Measurements from ENCODE around the gene GRK3.
"Not testable (repeated sequence)": the region's sequence is repeated elsewhere in the genome, so short reads cannot be mapped to it uniquely, and the experiment has no call there.

Gene GRK3

GRCh38 chr22:25566186-25566897 lies 1.9 kb downstream of the GRK3 start:
- peaks cover 14% of the 10 kb centered on the region for H3K27me3 ChIP-seq (ENCODE audit: control insufficient read depth, insufficient read depth, low read length)
- H3K4me3 ChIP-seq (ENCODE audit: low read depth, low read length): peak overlapping the region; percentile 86
- H3K9ac ChIP-seq (ENCODE audit: low read depth, low read length): no peak overlapping the region
- peaks cover 28% of the 10 kb centered on the region for H3K4me1 ChIP-seq (ENCODE audit: control insufficient read depth, insufficient read depth, low read length)
- no peaks in the 10 kb centered on the region for H3K9me3 ChIP-seq (ENCODE audit: control insufficient read depth, insufficient read depth, low read length)
- no peaks in the 10 kb centered on the region for H3K36me3 ChIP-seq (ENCODE audit: control insufficient read depth, insufficient read depth, low read length)

- Histone ChIP-seq H3K4me3 (ENCODE audit: low read depth, low read length) (no peak overlapping the region), H3K4me1 (ENCODE audit: control insufficient read depth, insufficient read depth, low read length) (peaks cover 28% of the 10 kb centered on the region), H3K9me3 (ENCODE audit: control insufficient read depth, insufficient read depth, low read length) (no peaks in the 10 kb centered on the region), H3K36me3 (ENCODE audit: control insufficient read depth, insufficient read depth, low read length) (no peaks in the 10 kb centered on the region), H3K9ac (ENCODE audit: low read depth, low read length) (no peak overlapping the region), H3K27me3 (ENCODE audit: control insufficient read depth, insufficient read depth, low read length) (peaks cover 14% of the 10 kb centered on the region)
Measured at GRCh38 chr22:25566898-25567235, 2.4 kb downstream of the GRK3 start.

DNA sequence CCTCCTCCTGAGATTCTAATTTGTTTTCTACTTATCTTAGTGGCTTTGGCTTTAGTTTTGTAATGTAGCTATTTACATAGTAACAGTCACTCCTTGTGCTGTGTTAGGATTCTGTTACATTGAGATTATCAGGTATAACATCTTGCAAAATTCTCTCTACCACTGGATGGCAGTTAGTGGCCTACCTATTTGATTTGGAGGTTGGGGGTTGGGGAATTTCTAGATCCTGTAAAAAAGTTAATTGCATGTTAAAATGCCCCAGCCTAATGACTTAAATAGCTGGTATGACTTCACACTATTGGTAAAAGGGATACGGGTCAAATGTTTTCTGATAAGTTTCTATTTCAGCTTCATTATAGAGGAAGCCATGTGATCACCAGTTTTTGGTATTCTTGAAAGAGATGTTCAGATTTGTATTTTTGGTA lies 2.8 kb downstream of the GRK3 start:
- H3K36me3 ChIP-seq (ENCODE audit: control insufficient read depth, insufficient read depth, low read length): no peaks in the 10 kb centered on the region
- peaks cover 28% of the 10 kb centered on the region for H3K4me1 ChIP-seq (ENCODE audit: control insufficient read depth, insufficient read depth, low read length)
- no peak overlapping the region for H3K4me3 ChIP-seq (ENCODE audit: low read depth, low read length)
- H3K9me3 ChIP-seq (ENCODE audit: control insufficient read depth, insufficient read depth, low read length): no peaks in the 10 kb centered on the region
- no peak overlapping the region for H3K9ac ChIP-seq (ENCODE audit: low read depth, low read length)
- peaks cover 14% of the 10 kb centered on the region for H3K27me3 ChIP-seq (ENCODE audit: control insufficient read depth, insufficient read depth, low read length)

DNA sequence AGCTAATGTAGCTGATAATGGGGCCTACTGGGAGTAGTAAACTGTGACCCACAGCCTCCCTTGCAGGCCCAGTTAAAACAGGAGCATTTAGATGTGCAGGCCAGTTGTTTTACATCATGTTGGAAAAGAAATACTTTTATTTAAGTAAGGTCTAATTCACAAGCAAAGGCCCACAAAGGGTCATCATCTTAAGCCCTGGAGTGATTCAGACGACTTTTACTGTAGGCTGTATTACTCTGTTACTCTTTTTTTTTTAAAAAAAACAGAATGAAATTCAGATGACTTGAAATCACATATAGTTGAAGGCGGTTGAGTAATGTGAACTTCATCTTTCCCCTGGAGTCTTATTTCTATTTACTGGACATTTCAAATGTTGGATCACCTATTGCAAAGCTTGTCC lies 3.6 kb downstream of the GRK3 start:
- not testable (repeated sequence) for H3K9ac ChIP-seq (ENCODE audit: low read depth, low read length); H3K9me3 ChIP-seq (ENCODE audit: control insufficient read depth, insufficient read depth, low read length); H3K4me3 ChIP-seq (ENCODE audit: low read depth, low read length); H3K36me3 ChIP-seq (ENCODE audit: control insufficient read depth, insufficient read depth, low read length); H3K27me3 ChIP-seq (ENCODE audit: control insufficient read depth, insufficient read depth, low read length)
- peaks cover 28% of the 10 kb centered on the region for H3K4me1 ChIP-seq (ENCODE audit: control insufficient read depth, insufficient read depth, low read length)

DNA sequence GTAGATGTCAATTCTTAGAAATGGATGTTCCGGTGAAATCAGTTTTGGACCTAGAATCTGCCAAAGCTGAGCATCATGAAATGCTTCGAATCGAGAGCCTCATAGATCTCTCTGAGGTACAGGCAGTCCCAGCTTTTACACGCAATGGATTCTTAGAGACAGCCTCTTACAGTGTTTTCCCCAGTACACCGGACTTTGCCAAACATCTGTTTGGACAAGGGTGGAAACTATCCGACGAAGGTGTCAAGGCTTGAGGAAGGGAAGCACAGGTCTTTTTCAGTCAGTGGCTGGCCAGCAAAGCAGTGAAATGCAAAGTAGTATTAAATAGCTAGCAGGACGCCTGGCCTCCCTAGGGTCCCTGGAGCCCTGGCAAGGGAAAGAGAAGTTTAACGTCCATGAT lies 4.9 kb downstream of the GRK3 start:
- Histone ChIP-seq H3K36me3 (ENCODE audit: control insufficient read depth, insufficient read depth, low read length) (no peaks in the 10 kb centered on the region), H3K4me3 (ENCODE audit: low read depth, low read length) (no peak overlapping the region), H3K4me1 (ENCODE audit: control insufficient read depth, insufficient read depth, low read length) (peaks cover 22% of the 10 kb centered on the region), H3K9me3 (ENCODE audit: control insufficient read depth, insufficient read depth, low read length) (no peaks in the 10 kb centered on the region), H3K27me3 (ENCODE audit: control insufficient read depth, insufficient read depth, low read length) (no peaks in the 10 kb centered on the region), H3K9ac (ENCODE audit: low read depth, low read length) (no peak overlapping the region)

DNA sequence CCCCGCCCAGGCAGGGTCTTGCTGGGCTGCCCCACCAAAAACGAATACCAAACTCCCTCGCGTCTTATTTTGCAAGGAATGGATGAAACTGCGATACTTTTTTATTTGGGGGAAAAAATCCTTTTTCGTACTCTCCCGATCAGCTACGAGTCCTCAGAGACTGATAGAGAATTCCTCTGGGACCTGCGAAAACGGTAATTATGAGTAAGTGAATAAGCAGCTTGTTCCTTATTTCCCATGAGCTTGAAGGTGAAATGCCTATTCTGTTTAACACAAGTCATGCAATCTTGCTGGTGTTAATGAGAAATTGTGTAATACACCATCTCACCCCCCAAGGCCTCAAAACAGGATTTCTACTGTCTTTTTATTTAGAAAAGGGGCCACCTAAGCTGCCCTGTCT lies 5.5 kb downstream of the GRK3 start:
- Histone ChIP-seq H3K4me3 (ENCODE audit: low read depth, low read length) (no peak overlapping the region), H3K27me3 (ENCODE audit: control insufficient read depth, insufficient read depth, low read length) (no peaks in the 10 kb centered on the region), H3K9ac (ENCODE audit: low read depth, low read length) (no peak overlapping the region), H3K36me3 (ENCODE audit: control insufficient read depth, insufficient read depth, low read length) (no peaks in the 10 kb centered on the region), H3K9me3 (ENCODE audit: control insufficient read depth, insufficient read depth, low read length) (no peaks in the 10 kb centered on the region), H3K4me1 (ENCODE audit: control insufficient read depth, insufficient read depth, low read length) (peaks cover 22% of the 10 kb centered on the region)

GRCh38 chr22:25570486-25570885 lies 6.0 kb downstream of the GRK3 start:
- Histone ChIP-seq H3K4me1 (ENCODE audit: control insufficient read depth, insufficient read depth, low read length) (peaks cover 22% of the 10 kb centered on the region), H3K27me3 (ENCODE audit: control insufficient read depth, insufficient read depth, low read length) (no peaks in the 10 kb centered on the region), H3K36me3 (ENCODE audit: control insufficient read depth, insufficient read depth, low read length) (no peaks in the 10 kb centered on the region), H3K9me3 (ENCODE audit: control insufficient read depth, insufficient read depth, low read length) (no peaks in the 10 kb centered on the region), H3K9ac (ENCODE audit: low read depth, low read length) (no peak overlapping the region), H3K4me3 (ENCODE audit: low read depth, low read length) (no peak overlapping the region)

DNA sequence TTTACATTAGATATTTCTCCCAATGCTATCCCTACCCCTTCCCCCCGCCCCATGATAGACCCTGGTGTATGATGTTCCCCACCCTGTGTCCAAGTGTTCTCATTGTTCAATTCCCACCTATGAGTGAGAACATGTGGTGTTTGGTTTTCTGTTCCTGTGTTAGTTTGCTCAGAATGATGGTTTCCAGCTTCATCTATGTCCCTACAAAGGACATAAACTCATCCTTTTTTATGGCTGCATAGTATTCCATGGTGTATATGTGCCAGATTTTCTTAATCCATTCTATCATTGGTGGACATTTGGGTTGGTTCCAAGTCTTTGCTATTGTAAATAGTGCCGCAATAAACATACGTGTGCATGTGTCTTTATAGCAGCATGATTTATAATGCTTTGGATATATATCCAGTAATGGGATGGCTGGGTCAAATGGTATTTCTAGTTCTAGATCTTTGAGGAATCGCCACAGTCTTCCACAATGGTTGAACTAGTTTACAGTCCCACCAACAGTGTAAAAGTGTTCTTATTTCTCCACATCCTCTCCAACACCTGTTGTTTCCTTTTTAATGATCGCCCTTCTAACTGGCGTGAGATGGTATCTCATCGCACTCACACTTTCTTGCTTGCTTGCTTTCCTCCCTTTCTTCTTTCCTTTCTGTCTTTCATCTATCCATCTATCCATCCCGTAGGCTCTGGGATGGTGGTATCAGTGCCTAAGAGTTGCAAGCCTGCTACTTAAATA lies 7.7 kb downstream of the GRK3 start:
- H3K9ac ChIP-seq (ENCODE audit: low read depth, low read length); H3K9me3 ChIP-seq (ENCODE audit: control insufficient read depth, insufficient read depth, low read length); H3K27me3 ChIP-seq (ENCODE audit: control insufficient read depth, insufficient read depth, low read length); H3K36me3 ChIP-seq (ENCODE audit: control insufficient read depth, insufficient read depth, low read length); H3K4me3 ChIP-seq (ENCODE audit: low read depth, low read length): not testable (repeated sequence)
- peaks cover 14% of the 10 kb centered on the region for H3K4me1 ChIP-seq (ENCODE audit: control insufficient read depth, insufficient read depth, low read length)

DNA sequence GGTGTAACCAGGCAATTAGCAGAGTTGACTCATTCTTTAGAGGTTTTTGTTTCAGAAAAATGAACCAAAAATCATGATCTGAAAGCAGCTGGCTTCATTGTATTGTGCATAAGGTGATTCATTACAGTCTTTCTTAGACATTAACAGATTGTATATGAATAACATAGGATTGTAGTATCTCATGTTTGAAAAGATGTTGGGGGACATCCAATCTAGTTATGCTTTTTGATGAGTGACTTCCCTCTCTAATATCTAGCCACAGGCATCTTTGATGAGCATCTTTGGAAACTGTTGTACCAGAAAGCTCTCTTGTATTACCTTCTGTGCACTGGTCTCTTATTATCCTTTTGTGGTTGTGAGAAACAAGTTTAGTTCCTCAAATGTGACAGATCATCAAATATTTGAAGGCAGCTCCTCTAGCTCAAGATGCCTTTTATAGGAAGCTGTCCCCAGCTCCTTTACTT lies 8.3 kb downstream of the GRK3 start:
- H3K4me1 ChIP-seq (ENCODE audit: control insufficient read depth, insufficient read depth, low read length): peaks cover 10% of the 10 kb centered on the region
- H3K27me3 ChIP-seq (ENCODE audit: control insufficient read depth, insufficient read depth, low read length): no peaks in the 10 kb centered on the region
- H3K9me3 ChIP-seq (ENCODE audit: control insufficient read depth, insufficient read depth, low read length): no peaks in the 10 kb centered on the region
- H3K36me3 ChIP-seq (ENCODE audit: control insufficient read depth, insufficient read depth, low read length): no peaks in the 10 kb centered on the region
- no peak overlapping the region for H3K9ac ChIP-seq (ENCODE audit: low read depth, low read length)
- no peak overlapping the region for H3K4me3 ChIP-seq (ENCODE audit: low read depth, low read length)

- Histone ChIP-seq H3K27me3 (ENCODE audit: control insufficient read depth, insufficient read depth, low read length) (no peaks in the 10 kb centered on the region), H3K4me1 (ENCODE audit: control insufficient read depth, insufficient read depth, low read length) (peaks cover 10% of the 10 kb centered on the region), H3K9ac (ENCODE audit: low read depth, low read length) (no peak overlapping the region), H3K36me3 (ENCODE audit: control insufficient read depth, insufficient read depth, low read length) (no peaks in the 10 kb centered on the region), H3K4me3 (ENCODE audit: low read depth, low read length) (no peak overlapping the region), H3K9me3 (ENCODE audit: control insufficient read depth, insufficient read depth, low read length) (no peaks in the 10 kb centered on the region)
Measured at GRCh38 chr22:25573841-25574240, 9.4 kb downstream of the GRK3 start.

DNA sequence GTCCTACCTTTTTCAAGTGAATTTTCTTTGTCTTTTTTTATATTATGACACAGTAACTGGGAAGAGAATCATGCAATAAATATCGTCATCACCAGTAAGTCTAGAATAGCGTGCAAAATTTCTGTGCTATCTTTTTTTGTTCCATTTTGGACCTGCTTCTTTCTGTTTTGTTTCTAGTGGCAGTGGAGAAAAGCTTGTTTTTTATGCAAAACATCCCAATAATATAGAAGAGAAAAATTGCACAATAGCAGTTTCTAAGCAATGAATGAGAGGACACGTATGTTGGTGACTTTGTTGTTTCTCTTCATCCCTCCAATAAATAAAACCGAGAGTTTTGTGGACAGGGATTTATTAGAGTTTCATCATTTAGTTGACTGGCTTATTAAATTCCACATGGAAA lies 10.3 kb downstream of the GRK3 start:
- Histone ChIP-seq H3K4me3 (ENCODE audit: low read depth, low read length) (no peak overlapping the region), H3K4me1 (ENCODE audit: control insufficient read depth, insufficient read depth, low read length) (peaks cover 10% of the 10 kb centered on the region), H3K36me3 (ENCODE audit: control insufficient read depth, insufficient read depth, low read length) (no peaks in the 10 kb centered on the region), H3K9ac (ENCODE audit: low read depth, low read length) (no peak overlapping the region), H3K9me3 (ENCODE audit: control insufficient read depth, insufficient read depth, low read length) (no peaks in the 10 kb centered on the region), H3K27me3 (ENCODE audit: control insufficient read depth, insufficient read depth, low read length) (no peaks in the 10 kb centered on the region)

DNA sequence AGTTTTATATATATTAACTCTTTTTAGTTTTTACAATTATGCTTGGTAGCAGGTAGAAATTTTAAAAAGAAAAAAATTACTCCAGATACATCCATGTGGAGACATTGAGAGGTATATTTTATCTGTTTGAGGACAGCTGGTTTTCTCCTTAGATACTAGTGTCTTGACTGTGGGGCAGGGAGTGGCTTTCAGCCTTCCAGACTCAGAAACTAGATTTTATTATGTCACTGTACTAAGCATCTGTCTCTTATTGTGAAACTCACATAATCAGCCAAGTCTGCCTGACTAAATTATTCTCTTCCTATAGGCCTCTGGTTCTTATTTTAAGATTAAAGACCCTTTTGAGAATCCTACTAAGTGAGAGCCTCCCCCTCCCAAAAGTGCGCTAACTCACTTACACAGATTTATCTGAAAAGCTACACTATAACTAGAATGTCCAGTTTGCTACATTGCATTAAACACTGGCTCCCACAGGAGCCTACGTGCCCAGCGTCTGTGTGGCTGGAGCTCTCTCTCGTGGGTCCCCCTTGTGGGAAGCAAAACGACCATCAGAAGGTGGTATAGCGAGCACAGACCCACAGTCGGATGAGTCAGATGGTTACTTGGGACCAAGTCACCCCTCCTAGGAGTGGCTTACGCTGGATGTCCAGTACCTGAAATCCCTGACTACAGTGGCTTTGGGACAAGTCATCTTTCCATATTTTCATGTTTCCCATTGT lies 11.4 kb downstream of the GRK3 start:
- not testable (repeated sequence) for H3K9me3 ChIP-seq (ENCODE audit: control insufficient read depth, insufficient read depth, low read length); H3K9ac ChIP-seq (ENCODE audit: low read depth, low read length); H3K4me3 ChIP-seq (ENCODE audit: low read depth, low read length); H3K36me3 ChIP-seq (ENCODE audit: control insufficient read depth, insufficient read depth, low read length); H3K4me1 ChIP-seq (ENCODE audit: control insufficient read depth, insufficient read depth, low read length); H3K27me3 ChIP-seq (ENCODE audit: control insufficient read depth, insufficient read depth, low read length)

Measured in iPS-15b (cell line).